ENCODE measurements around the gene MCCD1. TPM values are rescaled to one million over a fixed set of nuclear protein-coding genes. Genes with fewer than 3 reads are reported as not detected.

The MCCD1 gene
- total RNA-seq, 3 donors from 2014 or later, result not detected

DNA sequence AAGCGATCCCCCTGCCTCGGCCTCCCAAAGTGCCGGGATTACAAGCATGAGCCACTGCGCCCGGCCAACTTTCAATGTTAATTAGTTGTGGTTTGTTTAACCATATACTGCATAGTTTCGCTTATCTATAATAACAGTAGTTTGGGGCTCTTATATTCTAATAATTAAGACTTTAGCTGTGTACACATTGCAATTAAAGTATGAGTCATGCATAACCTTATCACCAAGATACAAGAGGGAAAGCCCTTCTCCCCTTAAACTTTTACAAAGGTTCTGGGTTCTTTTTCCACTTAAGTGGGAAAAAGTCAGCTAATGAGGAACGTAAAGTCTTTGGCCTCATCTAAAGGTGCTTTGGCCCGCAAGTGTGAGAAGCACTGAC is 3.2 kb upstream of the MCCD1 start:
- Histone ChIP-seq H3K36me3 (no peaks in the 10 kb centered on the region), H3K4me3 (no peak overlapping the region), H3K4me1 (no peaks in the 10 kb centered on the region), H3K27ac (no peak overlapping the region), H3K9me3 (no peaks in the 10 kb centered on the region), H3K27me3 (no peaks in the 10 kb centered on the region)
- TF ChIP-seq POLR2A (IDR thresholded peaks at IDR 0.05), result no peak
- TF ChIP-seq, protein P1, sequence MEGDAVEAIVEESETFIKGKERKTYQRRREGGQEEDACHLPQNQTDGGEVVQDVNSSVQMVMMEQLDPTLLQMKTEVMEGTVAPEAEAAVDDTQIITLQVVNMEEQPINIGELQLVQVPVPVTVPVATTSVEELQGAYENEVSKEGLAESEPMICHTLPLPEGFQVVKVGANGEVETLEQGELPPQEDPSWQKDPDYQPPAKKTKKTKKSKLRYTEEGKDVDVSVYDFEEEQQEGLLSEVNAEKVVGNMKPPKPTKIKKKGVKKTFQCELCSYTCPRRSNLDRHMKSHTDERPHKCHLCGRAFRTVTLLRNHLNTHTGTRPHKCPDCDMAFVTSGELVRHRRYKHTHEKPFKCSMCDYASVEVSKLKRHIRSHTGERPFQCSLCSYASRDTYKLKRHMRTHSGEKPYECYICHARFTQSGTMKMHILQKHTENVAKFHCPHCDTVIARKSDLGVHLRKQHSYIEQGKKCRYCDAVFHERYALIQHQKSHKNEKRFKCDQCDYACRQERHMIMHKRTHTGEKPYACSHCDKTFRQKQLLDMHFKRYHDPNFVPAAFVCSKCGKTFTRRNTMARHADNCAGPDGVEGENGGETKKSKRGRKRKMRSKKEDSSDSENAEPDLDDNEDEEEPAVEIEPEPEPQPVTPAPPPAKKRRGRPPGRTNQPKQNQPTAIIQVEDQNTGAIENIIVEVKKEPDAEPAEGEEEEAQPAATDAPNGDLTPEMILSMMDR (IDR thresholded peaks at IDR 0.05), result no peak
- TF ChIP-seq POLR2AphosphoS5 (IDR thresholded peaks at IDR 0.05), result no peak
- DNase-seq (ENCODE audit: low spot score in 2 of 2), result no peak
- intact Hi-C loops (cut with DNase I; ENCODE audit: low total_unique reads), result no loop called here

DNA sequence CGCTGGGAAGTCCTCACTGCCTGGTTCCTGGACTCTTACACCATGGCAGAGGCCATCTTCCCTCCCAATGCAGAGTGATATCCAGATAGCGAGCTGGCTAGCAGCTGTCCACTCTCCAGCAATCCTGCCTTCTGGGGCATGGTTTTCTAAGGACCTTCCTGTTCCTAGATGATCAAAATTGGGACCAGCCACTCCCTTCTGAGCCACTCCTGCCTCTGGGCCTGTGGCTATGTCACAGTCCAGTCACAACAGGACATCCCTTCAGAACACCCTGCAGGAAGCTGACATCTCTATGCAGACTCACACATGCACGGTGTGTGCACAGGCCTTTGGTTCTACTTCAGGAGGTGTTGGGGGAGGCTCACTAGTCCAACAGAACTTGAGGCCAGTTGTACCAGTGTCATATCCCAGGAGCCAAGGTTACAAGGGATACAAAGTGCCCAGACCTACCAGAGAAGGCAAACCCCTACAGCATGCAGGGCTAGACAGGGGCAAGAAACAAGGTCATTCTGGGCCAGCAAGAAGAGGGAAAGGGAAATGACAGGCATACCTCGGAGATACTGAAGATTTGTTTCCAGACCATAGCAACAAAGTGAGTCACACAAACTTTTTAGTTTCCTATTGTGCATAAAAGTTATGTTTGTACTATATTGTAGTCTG is 2.7 kb upstream of the MCCD1 start:
- no peaks in the 10 kb centered on the region for H3K9me3 ChIP-seq

DNA sequence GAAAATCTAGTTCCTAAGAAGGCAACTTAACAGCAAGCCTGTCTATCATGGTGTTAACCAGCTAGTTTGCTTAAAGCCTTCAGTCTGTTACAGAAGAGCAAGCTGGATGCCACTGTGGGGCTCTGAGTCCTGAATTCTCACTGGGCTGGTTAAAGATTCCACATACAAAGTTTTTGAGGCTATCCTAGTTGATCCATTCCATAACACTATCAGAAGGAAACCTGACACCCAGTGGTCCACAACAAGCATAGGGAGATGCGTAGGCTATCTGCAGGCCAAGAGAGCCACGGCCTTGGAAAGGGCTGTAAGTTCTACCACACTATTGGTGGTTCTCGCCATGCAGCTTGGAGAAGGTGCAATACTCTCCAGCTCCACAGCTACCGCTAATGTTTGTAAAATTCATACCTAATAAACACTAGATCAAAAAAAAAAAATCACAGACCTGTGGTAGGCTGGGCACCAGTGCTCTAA is 420 bp upstream of the MCCD1 start:
- DNase-seq (ENCODE audit: low spot score in 2 of 2), result no peak
- Histone ChIP-seq H3K4me3 (no peak overlapping the region), H3K4me1 (no peaks in the 10 kb centered on the region), H3K36me3 (no peaks in the 10 kb centered on the region), H3K27me3 (no peaks in the 10 kb centered on the region), H3K27ac (no peak overlapping the region), H3K9me3 (no peaks in the 10 kb centered on the region)
- no peak for TF ChIP-seq POLR2A (IDR thresholded peaks at IDR 0.05)
- TF ChIP-seq, protein P1 (IDR thresholded peaks at IDR 0.05), result no peak
- TF ChIP-seq POLR2AphosphoS5 (IDR thresholded peaks at IDR 0.05), result no peak
- intact Hi-C loops (cut with DNase I; ENCODE audit: low total_unique reads), result no loop called here

More for the DNA sequence above, 2.7 kb upstream of the MCCD1 start:
- Histone ChIP-seq H3K27me3 (no peaks in the 10 kb centered on the region), H3K27ac (no peak overlapping the region), H3K4me1 (no peaks in the 10 kb centered on the region), H3K4me3 (no peak overlapping the region), H3K36me3 (no peaks in the 10 kb centered on the region)
- TF ChIP-seq, protein P1 (IDR thresholded peaks at IDR 0.05), result no peak
- TF ChIP-seq POLR2AphosphoS5 (IDR thresholded peaks at IDR 0.05), result no peak
- no peak for TF ChIP-seq POLR2A (IDR thresholded peaks at IDR 0.05)
- DNase-seq (ENCODE audit: low spot score in 2 of 2), result no peak
- intact Hi-C loops (cut with DNase I; ENCODE audit: low total_unique reads), result no loop called here

DNA sequence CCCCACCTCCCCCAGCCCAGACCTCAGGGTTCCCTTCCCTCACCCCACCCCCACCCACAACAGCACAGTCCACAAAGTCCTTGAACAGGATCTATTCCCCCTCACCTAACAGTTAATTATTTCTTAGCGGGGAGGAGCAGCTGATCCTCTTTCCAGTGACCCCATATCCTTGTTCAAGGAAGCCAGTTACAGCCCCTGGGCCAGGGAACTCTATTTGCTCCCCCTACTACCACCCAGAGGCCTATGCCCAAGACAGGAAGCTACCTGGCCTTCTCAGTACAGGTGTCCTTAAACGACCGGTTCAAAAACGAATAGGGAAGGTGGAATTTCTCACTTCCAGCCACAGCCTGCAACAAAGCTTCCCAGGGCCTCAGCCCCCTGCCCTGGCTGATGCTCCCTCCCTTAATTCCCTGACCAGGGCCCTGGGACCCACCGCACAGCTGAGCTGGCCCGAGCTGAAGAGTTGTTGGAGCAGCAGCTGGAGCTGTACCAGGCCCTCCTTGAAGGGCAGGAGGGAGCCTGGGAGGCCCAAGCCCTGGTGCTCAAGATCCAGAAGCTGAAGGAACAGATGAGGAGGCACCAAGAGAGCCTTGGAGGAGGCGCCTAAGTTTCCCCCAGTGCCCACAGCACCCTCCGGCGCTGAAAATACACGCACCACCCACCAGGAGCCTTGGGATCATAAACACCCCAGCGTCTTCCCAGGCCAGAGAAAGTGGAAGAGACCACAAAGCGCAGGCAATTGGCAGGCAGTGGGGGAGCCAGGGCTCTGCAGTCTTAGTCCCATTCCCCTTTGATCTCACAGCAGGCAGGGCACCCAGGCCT is 778 bp downstream of the MCCD1 start:
- intact Hi-C loops (cut with DNase I; ENCODE audit: low total_unique reads), result no loop called here
- Histone ChIP-seq H3K4me1 (no peaks in the 10 kb centered on the region), H3K27ac (peak overlapping the region in 1 of 2 donors; percentile 19), H3K36me3 (peaks cover 10% of the 10 kb centered on the region), H3K4me3 (no peak overlapping the region), H3K9me3 (no peaks in the 10 kb centered on the region), H3K27me3 (no peaks in the 10 kb centered on the region)
- TF ChIP-seq, protein P1 (IDR thresholded peaks at IDR 0.05), result no peak
- no peak for TF ChIP-seq POLR2A (IDR thresholded peaks at IDR 0.05)
- no peak for TF ChIP-seq POLR2AphosphoS5 (IDR thresholded peaks at IDR 0.05)
- DNase-seq (ENCODE audit: low spot score in 2 of 2), result no peak

DNA sequence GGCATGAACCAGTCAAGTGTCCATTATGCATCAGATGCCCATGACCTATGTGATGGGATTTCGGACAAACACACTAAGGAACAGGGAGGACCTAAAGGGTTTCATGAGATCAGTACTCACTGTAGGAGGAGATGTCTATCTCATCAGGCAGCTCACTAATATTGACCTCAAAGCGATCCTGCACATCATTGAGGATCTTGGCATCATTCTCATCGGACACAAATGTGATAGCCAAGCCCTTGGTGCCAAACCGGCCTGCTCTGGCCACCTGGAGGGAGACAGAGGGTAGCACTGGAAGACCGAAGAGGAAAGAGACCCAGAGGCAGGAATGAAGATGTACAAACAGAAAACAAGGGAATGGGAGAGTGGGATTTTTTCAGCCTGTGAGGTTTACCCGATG is 1.9 kb downstream of the MCCD1 start:
- H3K9me3 ChIP-seq, result no peaks in the 10 kb centered on the region
- H3K4me3 ChIP-seq, result no peak overlapping the region
- H3K27me3 ChIP-seq, result no peaks in the 10 kb centered on the region
- H3K4me1 ChIP-seq, result no peaks in the 10 kb centered on the region
- DNase-seq (ENCODE audit: low spot score in 2 of 2), result no peak
- TF ChIP-seq POLR2A (IDR thresholded peaks at IDR 0.05) (no peak), POLR2AphosphoS5 (IDR thresholded peaks at IDR 0.05) (no peak)
- TF ChIP-seq, protein P1 (IDR thresholded peaks at IDR 0.05), result no peak
- H3K36me3 ChIP-seq, result peaks cover 19% of the 10 kb centered on the region
- H3K27ac ChIP-seq, result no peak overlapping the region
- intact Hi-C loops (cut with DNase I; ENCODE audit: low total_unique reads), result no loop called here
